Fibroblast of the conjunctiva (primary cell): Measurements from ENCODE around the gene CAPN13.

ENCODE experiments used
- DNase-seq: peaks from one replicate; pipeline ENCODE4 v3.0.0-alpha.2; 2010; ENCODE audit warnings: low read depth

CAPN13 gene

DNA sequence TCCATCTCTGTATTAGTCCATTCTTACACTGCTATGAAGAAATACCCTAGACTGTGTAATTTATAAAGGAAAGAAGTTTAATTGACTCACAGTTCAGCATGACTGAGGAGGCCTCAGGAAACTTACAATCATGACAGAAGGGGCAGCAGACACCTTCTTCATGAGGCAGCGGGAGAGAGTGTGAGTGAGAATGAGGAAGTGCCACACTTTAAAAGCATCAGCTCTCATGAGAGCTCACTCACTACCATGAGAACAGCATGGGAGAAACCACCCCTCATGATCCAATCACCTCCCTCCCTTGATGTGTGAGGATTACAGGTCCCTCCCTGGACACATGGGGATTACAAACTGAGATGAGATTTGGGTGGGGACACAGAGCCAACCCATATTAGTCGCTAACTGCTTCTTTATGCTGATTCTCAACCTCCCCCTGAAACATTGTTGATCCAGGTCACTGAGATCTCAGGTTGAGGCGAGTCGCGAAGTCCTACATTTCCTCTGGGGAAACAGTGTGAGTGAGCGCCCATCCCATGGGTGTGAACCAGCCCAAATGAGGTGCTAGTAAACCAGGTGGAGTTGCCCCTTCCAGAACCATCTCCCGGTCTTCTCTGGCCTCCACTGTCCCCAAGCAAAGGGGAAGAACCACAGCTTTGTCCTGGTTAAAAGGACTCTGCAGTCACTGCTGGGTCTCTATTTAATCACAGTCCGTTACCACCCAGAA is 123.8 kb downstream of the CAPN13 start:
- DNase-seq = no peak

DNA sequence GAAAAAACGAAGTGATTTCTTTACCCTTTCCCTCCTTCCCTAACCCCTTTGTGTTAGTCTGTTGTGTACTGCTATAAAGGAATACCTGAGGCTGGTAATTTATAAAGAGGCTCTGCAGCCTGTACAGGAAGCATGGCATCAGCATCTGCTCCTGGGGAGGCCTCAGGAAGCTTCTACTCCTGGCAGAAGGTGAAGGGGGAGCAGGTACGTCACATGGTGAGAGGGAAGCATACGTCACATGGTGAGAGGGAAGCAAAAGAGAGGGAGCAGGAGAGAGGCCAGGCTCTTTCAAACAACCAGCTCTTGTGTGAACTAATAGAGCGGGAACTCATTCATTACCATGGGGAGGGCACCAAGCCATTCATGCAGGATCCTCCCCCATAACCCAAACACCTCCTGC is 126.2 kb downstream of the CAPN13 start:
- no peak for DNase-seq

DNA sequence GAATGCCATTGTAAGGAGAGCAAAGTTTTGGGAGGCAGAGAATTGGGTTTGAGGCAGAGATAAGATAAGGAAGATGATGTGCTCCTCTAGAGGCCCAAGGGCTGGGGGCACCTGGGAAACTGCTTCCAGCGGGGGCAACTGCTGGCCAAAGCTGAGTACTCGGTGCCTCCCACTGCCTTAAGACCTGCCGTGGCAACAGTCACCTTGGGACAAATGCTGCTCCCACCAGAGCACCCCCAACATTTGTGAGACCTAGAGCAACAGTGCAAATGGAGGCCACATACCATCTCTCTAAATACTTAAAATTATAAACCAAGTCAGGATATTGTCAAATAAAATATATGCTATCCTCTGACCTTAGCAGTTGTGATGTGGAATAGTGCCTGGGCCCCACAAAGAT is 127.1 kb downstream of the CAPN13 start:
- no peak for DNase-seq

DNA sequence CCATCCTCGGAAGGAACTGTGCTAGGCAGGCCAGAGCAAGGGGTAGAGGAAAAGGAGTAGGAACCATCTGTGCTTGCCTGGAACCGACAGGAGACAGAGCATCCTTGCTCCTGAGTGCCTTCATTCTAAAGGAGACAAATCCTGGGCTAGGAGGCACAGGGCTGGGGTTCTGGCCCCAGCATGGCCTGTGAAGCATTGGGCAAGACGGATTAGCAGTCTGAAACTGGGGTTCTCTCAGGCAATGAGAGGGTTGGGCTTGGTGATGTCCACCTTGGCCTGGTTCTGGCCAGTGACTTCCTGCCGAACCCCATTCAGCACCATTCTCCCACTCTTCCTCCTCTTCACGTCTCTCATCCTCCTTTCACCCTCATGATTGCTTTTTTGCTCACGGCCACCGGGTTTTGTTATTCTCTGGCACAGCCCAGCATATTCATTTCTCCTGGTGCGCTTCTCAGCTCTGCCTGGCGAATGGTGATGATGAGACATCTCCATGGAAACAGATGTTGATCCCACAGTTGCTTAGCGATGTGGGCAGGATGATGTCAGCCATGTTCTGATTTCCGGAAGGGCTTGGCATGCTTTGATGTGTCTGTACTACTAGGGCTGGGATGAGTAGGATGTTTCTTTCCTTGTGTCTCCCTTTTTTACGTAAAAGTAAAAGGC is 127.7 kb downstream of the CAPN13 start:
- no peak for DNase-seq

DNA sequence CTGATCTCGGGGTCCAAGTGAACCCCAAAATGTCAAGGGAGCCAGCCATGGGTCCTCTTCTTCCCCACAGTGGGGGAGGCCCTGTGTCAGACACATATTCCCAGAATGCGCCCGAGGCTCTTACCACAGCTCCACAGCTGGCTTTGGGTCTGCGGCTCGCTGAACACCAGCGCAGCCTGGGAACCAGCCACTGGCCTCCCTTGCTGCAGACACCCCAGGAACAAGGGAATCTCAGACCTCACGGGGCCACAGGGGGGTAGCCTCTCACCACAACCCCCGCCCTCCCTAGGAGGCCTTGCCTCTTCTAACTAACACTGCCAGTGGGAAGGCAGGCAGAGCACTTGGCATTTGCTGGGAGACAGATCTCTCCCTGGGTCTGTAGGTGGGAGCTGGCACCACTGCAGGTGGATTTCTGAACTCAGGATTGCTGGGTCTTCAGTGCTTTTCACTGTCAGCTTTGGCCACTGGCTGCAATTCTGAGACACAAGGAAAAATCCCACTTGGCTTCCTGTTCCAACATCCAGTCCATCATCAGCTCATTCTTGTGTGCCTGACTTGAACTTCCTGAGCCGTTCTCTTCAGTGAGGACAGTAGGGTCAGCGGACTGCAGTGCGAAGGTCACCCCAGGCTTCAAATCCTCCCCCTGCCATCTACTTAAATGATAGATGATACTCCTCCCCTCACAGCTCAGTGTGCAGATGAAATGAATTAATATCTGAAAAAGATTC is 128.7 kb downstream of the CAPN13 start:
- DNase-seq = no peak

DNA sequence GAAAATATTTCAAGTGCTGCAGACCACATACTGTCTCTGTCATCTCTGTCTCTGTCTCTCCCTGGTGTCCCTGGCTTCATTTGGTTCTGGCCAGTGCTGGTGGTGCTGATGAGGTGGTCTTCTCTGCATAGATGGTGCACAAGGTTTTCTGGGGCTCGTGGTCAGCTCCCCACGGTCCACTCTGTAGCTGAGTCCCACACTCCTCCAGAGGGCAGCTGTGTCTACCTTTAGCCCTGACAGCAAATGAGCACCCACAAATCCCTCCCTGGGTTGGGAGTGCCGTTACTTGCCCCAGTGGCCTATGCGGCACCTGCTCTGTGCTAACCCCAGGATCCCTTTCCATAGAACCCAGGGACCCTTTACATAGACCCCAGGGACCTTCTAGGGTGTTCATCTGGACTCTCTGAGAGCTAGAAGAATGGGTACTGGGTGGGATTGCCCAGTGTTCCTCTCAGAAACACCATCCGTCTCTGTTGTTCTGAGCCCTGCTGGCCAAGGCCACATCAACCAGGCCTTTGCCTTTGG is 129.3 kb downstream of the CAPN13 start:
- DNase-seq = no peak

DNA sequence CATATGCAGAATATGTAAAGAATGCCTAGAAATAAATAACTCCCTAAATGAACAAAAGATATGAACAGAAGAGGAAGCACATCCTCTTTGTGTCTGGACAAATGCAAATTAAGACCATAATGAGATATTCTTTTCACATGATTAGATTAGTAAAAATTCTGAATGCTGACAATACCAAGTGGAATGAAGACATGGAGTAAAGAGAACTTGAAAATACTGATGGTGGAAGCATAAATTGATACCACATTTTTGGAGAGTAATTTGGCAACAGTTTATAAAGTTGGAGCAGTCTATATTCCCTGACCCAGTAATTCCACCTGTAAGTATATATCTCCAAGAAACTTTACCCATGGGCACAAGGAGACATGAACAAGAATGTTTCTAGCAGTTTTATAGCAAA is 130.0 kb downstream of the CAPN13 start:
- DNase-seq = no peak

DNA sequence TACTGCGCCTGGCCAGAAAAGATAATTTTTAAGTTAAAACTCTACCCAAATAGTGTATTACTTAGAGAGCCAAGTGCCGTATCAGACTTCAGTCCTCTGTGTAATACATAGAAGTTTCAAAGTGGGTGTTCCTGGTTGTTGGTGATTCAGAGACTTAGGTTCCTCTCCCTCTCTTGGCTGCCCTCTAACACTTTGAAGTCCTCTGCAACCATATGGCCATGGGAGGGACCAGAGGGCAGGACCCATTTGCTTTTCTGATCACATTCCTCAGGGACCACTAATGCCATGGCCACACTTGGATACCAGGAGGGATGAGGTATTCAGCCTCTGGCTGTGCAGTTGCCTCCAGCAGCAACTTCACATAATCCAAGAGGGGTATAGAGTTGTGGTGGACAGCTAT is 131.5 kb downstream of the CAPN13 start:
- DNase-seq = no peak

DNA sequence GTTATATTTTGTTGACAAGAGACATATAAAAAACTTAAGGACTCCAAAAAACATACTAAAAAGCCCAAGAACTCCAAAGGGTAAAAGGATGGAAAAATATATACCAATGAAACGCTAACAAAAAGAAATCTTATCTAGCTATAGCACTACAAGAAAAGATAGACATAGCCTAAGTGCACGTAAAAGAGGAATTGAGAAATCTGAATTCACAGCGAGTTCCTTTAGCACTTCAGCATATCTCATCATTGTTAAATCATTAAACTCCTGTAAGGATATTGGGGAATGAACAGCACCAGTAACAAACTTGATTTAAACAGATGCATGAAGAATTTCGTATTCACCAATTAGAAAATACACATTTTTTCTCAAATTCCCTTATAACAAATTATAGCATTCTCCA is 134.1 kb downstream of the CAPN13 start:
- DNase-seq = no peak
